Measurements from ENCODE around the gene ADGRD1.

Gene ADGRD1

GRCh38 chr12:131041968-131042833 lies 88.5 kb downstream of the ADGRD1 start:
- DNase-seq (ENCODE audit: low spot score), result no peak

GRCh38 chr12:131042834-131043245 lies 89.1 kb downstream of the ADGRD1 start:
- DNase-seq (ENCODE audit: low spot score), result no peak

GRCh38 chr12:131043401-131043871 lies 89.7 kb downstream of the ADGRD1 start:
- no peak for DNase-seq (ENCODE audit: low spot score)

GRCh38 chr12:131044136-131044535 lies 90.4 kb downstream of the ADGRD1 start:
- DNase-seq (ENCODE audit: low spot score), result no peak

- no peak for DNase-seq (ENCODE audit: low spot score)
Measured at GRCh38 chr12:131044760-131045381, 91.2 kb downstream of the ADGRD1 start.

GRCh38 chr12:131045705-131046460 lies 92.2 kb downstream of the ADGRD1 start:
- no peak for DNase-seq (ENCODE audit: low spot score)

GRCh38 chr12:131046813-131047788 lies 93.4 kb downstream of the ADGRD1 start:
- no peak for DNase-seq (ENCODE audit: low spot score)

GRCh38 chr12:131047789-131048610 lies 94.3 kb downstream of the ADGRD1 start:
- no peak for DNase-seq (ENCODE audit: low spot score)

- DNase-seq (ENCODE audit: low spot score), result no peak
Measured at GRCh38 chr12:131048611-131048990, 94.9 kb downstream of the ADGRD1 start.

GRCh38 chr12:131049002-131049401 lies 95.3 kb downstream of the ADGRD1 start:
- DNase-seq (ENCODE audit: low spot score), result no peak

- no peak for DNase-seq (ENCODE audit: low spot score)
Measured at GRCh38 chr12:131049549-131050339, 96.0 kb downstream of the ADGRD1 start.

- no peak for DNase-seq (ENCODE audit: low spot score)
Measured at GRCh38 chr12:131050463-131051154, 96.9 kb downstream of the ADGRD1 start.

GRCh38 chr12:131051155-131051473 lies 97.4 kb downstream of the ADGRD1 start:
- DNase-seq (ENCODE audit: low spot score), result no peak

GRCh38 chr12:131052063-131052781 lies 98.5 kb downstream of the ADGRD1 start:
- DNase-seq (ENCODE audit: low spot score), result no peak

- DNase-seq (ENCODE audit: low spot score), result no peak
Measured at GRCh38 chr12:131052929-131053328, 99.2 kb downstream of the ADGRD1 start.

- no peak for DNase-seq (ENCODE audit: low spot score)
Measured at GRCh38 chr12:131053567-131053966, 99.9 kb downstream of the ADGRD1 start.

GRCh38 chr12:131054345-131055092 lies 100.8 kb downstream of the ADGRD1 start:
- DNase-seq (ENCODE audit: low spot score), result no peak

- no peak for DNase-seq (ENCODE audit: low spot score)
Measured at GRCh38 chr12:131055093-131055465, 101.4 kb downstream of the ADGRD1 start.

All from HuH-7 (cell line).